BJ (cell line): ENCODE results near the gene CCDC136. TPM values are rescaled to one million over a fixed set of nuclear protein-coding genes. Genes with fewer than 3 reads are reported as not detected.

Source experiments
- CTCF ChIA-PET: fragments of 350-600 bp; formaldehyde crosslinking; extraction: SDS; loops from one replicate; lab custom pipeline; 2021; ENCODE audit warnings: antibody characterized with exemption, inconsistent platforms; lab: Yijun Ruan, JAX
- POLR2A ChIA-PET: fragments of 300-600 bp; sonication (Branson Sonifier 250); formaldehyde crosslinking; extraction: SDS; loops from one replicate; lab custom pipeline; 2021; ENCODE audit warnings: antibody characterized with exemption; lab: Charles Lee
- DNase-seq: peaks from one replicate; pipeline ENCODE4 v3.0.0-alpha.2; 2011; ENCODE audit warnings: low read depth
- H3K27me3 ChIP-seq: 2 replicates; pipeline ENCODE4 v1.6.0; 2011; ENCODE audit warnings: low read length; ENCODE audit not compliant: control insufficient read depth, insufficient read depth
- H3K36me3 ChIP-seq: 2 replicates; pipeline ENCODE4 v1.5.1; 2011; ENCODE audit warnings: low read length; ENCODE audit not compliant: control insufficient read depth, insufficient read depth
- H3K4me3 ChIP-seq: 2 replicates; pipeline ENCODE4 v1.5.1; 2011; ENCODE audit warnings: low read depth, mild to moderate bottlenecking, control low read depth, low read length
- CTCF ChIP-seq: IDR thresholded peaks from 2 replicates; pipeline ENCODE4 v1.5.1; 2011; ENCODE audit warnings: low read depth, mild to moderate bottlenecking, control low read depth, inconsistent platforms, low read length, moderate library complexity; ENCODE audit not compliant: insufficient read depth
- polyA plus RNA-seq: library from polyadenylated mRNA; depleted of rRNA; stranded (reverse); fragments of >200 nt; gene quantifications from 2 replicates; pipeline ENCODE4 v1.2.3, GENCODE V29; 2011

The CCDC136 gene
- polyA plus RNA-seq, 1 experiment, result 13.2 TPM

GRCh38 chr7:128755819-128756476 lies 35.8 kb upstream of the CCDC136 start:
- CTCF ChIA-PET, result interaction anchor here (0.7 to 2.1 kb wide), 5 partner anchors 15 to 331 kb away, joined by 3 to 12 read pairs (median 3); no protein-coding TSS in a partner anchor
- peak; percentile 94 for DNase-seq
- TF ChIP-seq CTCF, result no peak
- Histone ChIP-seq H3K27me3 (no peaks in the 10 kb centered on the region), H3K4me3 (no peak overlapping the region), H3K36me3 (peaks cover 18% of the 10 kb centered on the region)
- POLR2A ChIA-PET, result interaction anchor here (0.5 to 2.8 kb wide), 6 partner anchors 11 to 77 kb away, joined by 3 to 19 read pairs (median 5); partner anchors contain the start of gene CALU

GRCh38 chr7:128757203-128757602 lies 34.6 kb upstream of the CCDC136 start:
- TF ChIP-seq CTCF, result no peak
- H3K4me3 ChIP-seq, result no peak overlapping the region
- ChIA-PET POLR2A (interaction anchor here (2.8 kb wide), 1 partner anchor 16 kb away, joined by 19 read pairs; the partner anchor contains the start of gene CALU), CTCF (interaction anchor here (1.3 to 1.7 kb wide), 2 partner anchors 43 to 105 kb away, joined by 3 read pairs; partner anchors contain the start of gene ATP6V1F)
- H3K36me3 ChIP-seq, result peaks cover 18% of the 10 kb centered on the region
- no peaks in the 10 kb centered on the region for H3K27me3 ChIP-seq
- DNase-seq, result no peak

GRCh38 chr7:128758553-128758952 lies 33.2 kb upstream of the CCDC136 start:
- no peak overlapping the region for H3K4me3 ChIP-seq
- POLR2A ChIA-PET, result no interaction called here
- CTCF ChIA-PET, result no interaction called here
- peaks cover 19% of the 10 kb centered on the region for H3K36me3 ChIP-seq
- no peaks in the 10 kb centered on the region for H3K27me3 ChIP-seq
- TF ChIP-seq CTCF, result no peak
- no peak for DNase-seq

- DNase-seq, result no peak
- Histone ChIP-seq H3K36me3 (peaks cover 19% of the 10 kb centered on the region), H3K27me3 (no peaks in the 10 kb centered on the region), H3K4me3 (no peak overlapping the region)
- ChIA-PET CTCF (no interaction called here), POLR2A (no interaction called here)
- no peak for TF ChIP-seq CTCF
These were observed 32.5 kb upstream of the CCDC136 start for GRCh38 chr7:128759242-128759641.

- H3K36me3 ChIP-seq, result peaks cover 23% of the 10 kb centered on the region
- H3K27me3 ChIP-seq, result no peaks in the 10 kb centered on the region
- no peak for TF ChIP-seq CTCF
- POLR2A ChIA-PET, result no interaction called here
- H3K4me3 ChIP-seq, result no peak overlapping the region
- CTCF ChIA-PET, result no interaction called here
- DNase-seq, result no peak
These were observed 28.2 kb upstream of the CCDC136 start for GRCh38 chr7:128763541-128763940.
